GM20431 (cell line): ENCODE measurements around the gene UBE2Z.

Experiments
- in situ Hi-C: fragments of 300-500 bp; cut with MseI, MboI; formaldehyde crosslinking; loops from one replicate; pipeline ENCODE4 v1.15.0; 2020; ENCODE audit warnings: low sequenced_read_pairs; ENCODE audit not compliant: unreplicated experiment

UBE2Z gene

GRCh38 chr17:48951572-48951971, 43.4 kb downstream of the UBE2Z start:
- in situ Hi-C loops = no loop called here

DNA sequence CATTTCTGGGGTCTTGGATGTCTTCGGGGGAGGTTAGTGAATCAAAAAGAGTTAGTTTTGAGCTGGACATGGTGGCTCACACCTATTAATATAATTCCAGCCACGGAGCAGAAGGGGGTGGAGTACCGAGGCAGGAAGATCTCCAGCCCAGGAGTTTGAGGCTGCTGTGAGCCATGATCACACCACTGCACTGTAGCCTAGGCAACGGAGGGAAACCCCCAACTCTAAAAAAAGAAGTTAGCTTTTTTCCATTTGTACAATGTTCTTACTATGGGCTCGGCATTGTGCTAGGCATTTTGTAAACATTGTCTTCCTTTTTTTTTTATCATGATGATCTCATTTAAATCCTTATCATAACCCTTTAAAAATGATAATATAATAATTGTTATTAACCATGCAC, 44.7 kb downstream of the UBE2Z start:
- in situ Hi-C loops = no loop called here

DNA sequence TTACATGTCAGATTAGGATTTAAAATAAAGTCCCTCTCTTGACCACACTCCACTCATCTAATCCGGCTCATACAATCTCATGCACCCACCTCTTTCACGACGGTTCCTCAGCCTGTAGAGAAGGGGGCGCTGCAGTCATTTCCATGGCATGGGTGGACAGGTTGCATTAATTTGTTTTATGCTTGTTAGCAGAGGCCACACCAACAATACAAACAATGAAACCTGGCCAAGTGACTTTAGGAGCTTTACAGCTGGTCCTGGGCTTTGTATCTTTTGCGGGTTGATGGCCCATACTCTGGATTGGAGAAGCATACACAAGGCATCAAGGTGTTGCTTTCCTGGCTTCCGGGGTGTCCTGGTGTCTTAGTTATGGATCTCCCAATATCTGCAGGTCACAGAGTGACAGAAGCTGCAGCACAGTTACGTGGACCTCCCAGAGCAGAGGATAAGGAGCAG, 46.1 kb downstream of the UBE2Z start:
- in situ Hi-C loops = no loop called here

DNA sequence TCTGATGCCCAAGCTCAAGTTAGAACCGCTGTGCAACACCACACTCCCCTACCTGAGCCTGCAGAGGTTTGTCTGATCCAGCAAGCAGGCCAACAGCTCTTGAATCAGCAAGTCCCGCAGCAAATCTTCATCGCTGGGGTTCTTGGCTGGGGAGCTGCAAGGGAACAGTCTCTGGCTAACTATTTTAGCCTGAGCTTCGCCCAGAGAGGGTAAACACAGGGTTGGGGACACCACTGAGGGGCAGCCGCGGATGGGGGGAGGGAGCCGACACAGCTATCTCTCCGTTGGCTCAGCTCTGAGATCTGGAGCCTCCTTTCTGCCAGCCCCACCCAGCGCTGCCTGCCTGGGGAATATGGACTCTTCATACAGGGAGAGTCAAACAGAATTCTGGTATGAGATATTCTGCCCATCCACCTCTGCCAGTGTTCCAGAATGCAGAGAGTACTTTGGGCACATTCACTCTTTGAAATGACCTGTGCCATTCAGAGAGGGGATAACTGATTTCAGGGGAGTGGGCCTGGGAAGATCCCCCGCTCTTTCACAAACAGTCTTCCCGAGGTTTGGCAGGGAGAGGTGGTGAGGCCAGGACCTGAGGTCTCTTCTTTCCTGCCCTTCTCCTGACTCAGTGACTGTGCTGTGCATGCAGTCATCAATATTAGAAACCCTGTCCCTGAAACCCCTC, 52.8 kb downstream of the UBE2Z start:
- in situ Hi-C loops = no loop called here

GRCh38 chr17:48961516-48962233, 53.5 kb downstream of the UBE2Z start:
- in situ Hi-C loops = no loop called here

DNA sequence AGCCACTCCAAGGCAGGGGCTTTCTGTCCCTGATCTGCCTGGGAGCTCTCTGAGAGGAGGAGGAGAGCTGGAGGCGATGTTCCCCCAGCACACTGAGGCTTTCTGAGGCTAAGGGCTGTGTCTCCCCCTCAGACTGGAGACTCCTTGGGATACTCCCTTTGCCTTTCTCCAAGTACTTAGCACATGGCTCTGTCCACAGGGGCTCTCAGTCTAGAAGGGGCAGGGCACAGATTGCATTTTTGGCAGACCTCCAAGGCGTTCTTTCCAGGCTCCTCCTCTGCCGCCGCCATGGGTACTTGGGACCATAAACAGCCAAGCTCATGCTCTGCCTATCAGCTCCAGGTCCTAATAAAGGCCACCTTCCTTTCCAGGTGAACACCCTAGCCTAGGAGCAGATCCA, 62.0 kb downstream of the UBE2Z start:
- in situ Hi-C loops = no loop called here

DNA sequence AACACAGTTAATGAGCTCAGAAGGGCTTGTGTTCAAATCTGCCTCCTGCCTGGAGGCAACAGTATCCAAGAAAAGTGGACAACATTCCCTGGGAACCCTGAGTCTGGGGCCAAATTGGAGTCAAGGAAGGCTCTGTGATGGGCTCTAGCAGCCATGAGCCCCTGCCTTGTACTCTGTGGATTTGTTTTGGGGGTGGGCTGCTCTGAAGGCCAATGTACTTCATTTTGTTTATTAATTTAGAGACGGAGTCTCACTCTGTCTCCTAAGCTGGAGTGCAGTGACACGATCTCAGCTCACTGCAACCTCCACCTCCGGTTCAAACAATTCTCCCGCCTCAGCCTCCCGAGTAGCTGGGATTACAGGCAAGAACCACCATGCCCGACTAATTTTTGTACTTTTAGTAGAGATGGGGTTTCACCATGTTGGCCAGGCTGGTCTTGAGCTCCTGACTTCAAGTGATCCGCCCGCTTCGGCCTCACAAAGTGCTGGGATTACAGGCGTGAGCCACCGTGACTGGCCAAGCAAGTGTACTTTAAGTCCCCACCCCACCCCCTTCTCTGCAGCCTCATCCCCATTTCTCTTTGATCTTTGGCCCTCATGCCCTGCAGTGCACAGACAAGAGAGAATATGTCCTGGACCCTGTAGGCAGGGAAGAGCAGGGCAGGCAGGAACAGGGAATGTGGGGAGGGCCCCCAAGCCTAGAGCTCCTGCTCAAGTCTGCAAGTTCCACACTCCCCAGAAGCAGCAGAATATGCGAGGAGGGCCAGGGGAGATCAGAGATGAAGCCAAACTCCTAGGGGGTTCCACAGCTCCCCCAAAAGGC, 62.9 kb downstream of the UBE2Z start:
- in situ Hi-C loops = no loop called here

DNA sequence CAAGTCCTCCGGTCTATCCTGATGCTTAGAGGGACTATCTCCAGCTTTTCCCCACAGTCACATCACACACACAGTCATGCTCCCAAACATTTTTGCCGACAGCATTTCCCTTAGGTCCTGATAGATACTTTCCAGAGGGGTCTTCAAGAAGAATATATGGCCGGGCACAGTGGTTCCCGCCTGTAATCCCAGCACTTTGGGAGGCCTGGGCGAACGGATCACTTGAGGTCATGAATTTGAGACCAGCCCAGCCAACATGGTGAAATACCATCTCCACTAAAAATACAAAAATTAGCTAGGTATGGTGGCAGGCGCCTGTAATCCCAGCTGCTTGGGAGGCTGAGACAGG, 64.5 kb downstream of the UBE2Z start:
- in situ Hi-C loops = no loop called here

- in situ Hi-C loops = no loop called here
Observed at GRCh38 chr17:48973806-48974205, 65.6 kb downstream of the UBE2Z start.
